ENCODE results near the gene ZNF211. TPM values are rescaled to one million over a fixed set of nuclear protein-coding genes. Genes with fewer than 3 reads are reported as not detected.

The ZNF211 gene
- total and polyA plus RNA-seq, 2 donors (not counting 3 experiments of a cell fraction or from before 2014, with no cell fraction given), result 4.7 to 9.4 TPM

GRCh38 chr19:57671124-57671895 lies 38.3 kb downstream of the ZNF211 start:
- no TSS peak for BruUV-seq (replicated peaks)
- intact Hi-C loops (cut with micrococcal nuclease) (no loop called here), dilution Hi-C loops (cut with MboI; ENCODE audit: extremely low pct_ligation_motif_present, low sequenced_read_pairs) (no loop called here)
- Histone ChIP-seq H3K27ac (ENCODE audit: insufficient read depth, low read depth, low read length) (no peak overlapping the region), H3K9me1 (replicated peaks; ENCODE audit: control insufficient read depth, extremely low read depth, insufficient read depth, low read length) (no peaks in the 10 kb centered on the region), H3K9ac (replicated peaks; ENCODE audit: extremely low read depth, insufficient read depth, low read length) (no peak overlapping the region), H3K4me1 (ENCODE audit: control insufficient read depth, extremely low read depth, insufficient read depth, low read length) (no peaks in the 10 kb centered on the region), H3K4me2 (ENCODE audit: insufficient read depth, low read length) (no peak overlapping the region), H3K27me3 (ENCODE audit: control insufficient read depth in 2 of 2, insufficient read depth in 2 of 2, low read length in 2 of 2) (no peaks in the 10 kb centered on the region), H2AFZ (ENCODE audit: low read depth, low read length) (no peak overlapping the region), H3K9me3 (replicated peaks; ENCODE audit: control insufficient read depth, insufficient read depth, low read length) (no peaks in the 10 kb centered on the region), H4K20me1 (replicated peaks; ENCODE audit: control insufficient read depth, extremely low read depth, insufficient read depth, low read length) (no peaks in the 10 kb centered on the region), H3K36me3 (ENCODE audit: control insufficient read depth in 2 of 2, extremely low read depth in 1 of 2, insufficient read depth in 2 of 2, low read length in 2 of 2) (no peaks in the 10 kb centered on the region), H3K79me2 (ENCODE audit: control insufficient read depth, insufficient read depth, low read length) (no peaks in the 10 kb centered on the region), H3K4me3 (replicated peaks in 1 of 3; ENCODE audit: insufficient read depth in 1 of 3, low read depth in 1 of 3, low read length in 3 of 3) (no peak overlapping the region)
- FAIRE-seq, result no peak
- no peak for DNase-seq (ENCODE audit: low read depth, low spot score)
- POLR2A ChIA-PET, result no interaction called here
- TF ChIP-seq FOS (IDR thresholded peaks at IDR 0.05; ENCODE audit: borderline replicate concordance, insufficient read depth, low read length) (no peak), POLR2AphosphoS5 (IDR thresholded peaks at IDR 0.05; ENCODE audit: insufficient read depth, low read depth, low read length) (no peak), EZH2 (IDR thresholded peaks at IDR 0.05; ENCODE audit: borderline replicate concordance, low read depth, low read length, severe bottlenecking) (no peak), MAX (IDR thresholded peaks at IDR 0.05; ENCODE audit: insufficient read depth, insufficient read length) (no peak), CTCF (IDR thresholded peaks at IDR 0.05; ENCODE audit: extremely low read depth in 1 of 2, insufficient read depth in 1 of 2, low read depth in 1 of 2, low read length in 2 of 2) (no peak), JUN (IDR thresholded peaks at IDR 0.05; ENCODE audit: borderline replicate concordance, insufficient read depth, insufficient read length, low read depth) (no peak), POLR2A (IDR thresholded peaks at IDR 0.05; ENCODE audit: low read depth, low read length) (no peak), GATA2 (IDR thresholded peaks at IDR 0.05; ENCODE audit: insufficient read depth, insufficient read length, low read depth, low read length) (no peak), MYC (IDR thresholded peaks at IDR 0.05; ENCODE audit: low read depth, low read length) (no peak)
- CTCF ChIA-PET, result interaction anchor here (1.4 kb wide), 1 partner anchor 15 kb away, joined by 4 read pairs; no protein-coding TSS in a partner anchor

Data from endothelial cell of umbilical vein (primary cell).